Bladder microvascular endothelial cell (primary cell): ENCODE data around the gene IL15. TPM values are rescaled to one million over a fixed set of nuclear protein-coding genes. Genes with fewer than 3 reads are reported as not detected.

Experiments used
- total RNA-seq: library from RNA; depleted of rRNA; stranded (reverse); fragments of >200 nt; gene quantifications from 2 replicates; pipeline ENCODE4 v1.2.3, GENCODE V29; 2014

Gene IL15
- total RNA-seq = 3.3 and 3.6 TPM in 2 replicates

GRCh38 chr4:141636082-141636770, at the start of gene IL15:
Gene IL15, plus strand, starts transcription at chr4:141636583. Its CDS starts 82,882 bp downstream, at chr4:141719465.

